OCI-LY3 (cell line): ENCODE data around the gene AP1M2.

ENCODE experiments used
- H2AFZ ChIP-seq: fragments of 200-600, 300-600 bp; shearing (Covaris generic); 2 replicates; pipeline ENCODE4 v1.6.0; 2014; ENCODE audit warnings: antibody characterized with exemption, low read depth, low read length
- H3K27ac ChIP-seq: fragments of 200-600, 300-600 bp; sonication (generic); 2 replicates; pipeline ENCODE4 v1.5.1; 2014; ENCODE audit warnings: mild to moderate bottlenecking, low read length, moderate library complexity, mixed read lengths
- H3K27me3 ChIP-seq: fragments of 200-600, 300-600 bp; sonication (generic); 2 replicates; pipeline ENCODE4 v1.6.1; 2014; ENCODE audit warnings: low read depth, low read length, mixed read lengths
- H3K36me3 ChIP-seq: fragments of 200-600, 300-600 bp; sonication (generic); replicated peaks from 2 replicates; pipeline ENCODE3; 2014; ENCODE audit warnings: low read depth, low read length, mixed read lengths
- H3K4me1 ChIP-seq: fragments of 300-600, 200-600 bp; sonication (generic); 2 replicates; pipeline ENCODE4 v1.6.1; 2014; ENCODE audit warnings: low read length, mixed read lengths
- H3K4me2 ChIP-seq: fragments of 200-600, 300-600 bp; sonication (generic); 2 replicates; pipeline ENCODE4 v1.6.1; 2014; ENCODE audit warnings: low read length, mixed read lengths
- H3K4me3 ChIP-seq: fragments of 300-600, 200-600 bp; sonication (generic); 2 replicates; pipeline ENCODE4 v1.5.1; 2014; ENCODE audit warnings: antibody characterized with exemption, mild to moderate bottlenecking, low read length, moderate library complexity
- H3K79me2 ChIP-seq: fragments of 300-600, 200-600 bp; shearing (Covaris generic); 2 replicates; pipeline ENCODE4 v1.6.1; 2014; ENCODE audit warnings: mild to moderate bottlenecking, low read length, mixed read lengths
- H3K9ac ChIP-seq: fragments of 300-600, 200-600 bp; shearing (Covaris generic); 2 replicates; pipeline ENCODE4 v1.6.0; 2014; ENCODE audit warnings: mild to moderate bottlenecking, low read length, moderate library complexity
- H3K9me3 ChIP-seq: fragments of 200-600, 300-600 bp; shearing (Covaris generic); 2 replicates; pipeline ENCODE4 v1.6.1; 2014; ENCODE audit warnings: low read length, mixed read lengths; ENCODE audit not compliant: insufficient read depth
- H4K20me1 ChIP-seq: fragments of 200-600, 300-600 bp; sonication (generic); 2 replicates; pipeline ENCODE4 v1.6.1; 2016; ENCODE audit warnings: low read length, mixed read lengths; ENCODE audit not compliant: insufficient read depth
- EZH2phosphoT487 ChIP-seq: fragments of 200-600 bp; shearing (Covaris generic); IDR thresholded peaks from 2 replicates; pipeline ENCODE4 v1.6.1; 2018; ENCODE audit warnings: antibody characterized with exemption, mixed run types, low read depth
- TF ChIP-seq, protein P1 (sequence below): fragments of 200-600, 300-600 bp; sonication (generic); IDR thresholded peaks from 2 replicates; pipeline ENCODE4 v1.5.1; 2014; ENCODE audit warnings: antibody characterized with exemption, low read length, low read depth

The AP1M2 gene

DNA sequence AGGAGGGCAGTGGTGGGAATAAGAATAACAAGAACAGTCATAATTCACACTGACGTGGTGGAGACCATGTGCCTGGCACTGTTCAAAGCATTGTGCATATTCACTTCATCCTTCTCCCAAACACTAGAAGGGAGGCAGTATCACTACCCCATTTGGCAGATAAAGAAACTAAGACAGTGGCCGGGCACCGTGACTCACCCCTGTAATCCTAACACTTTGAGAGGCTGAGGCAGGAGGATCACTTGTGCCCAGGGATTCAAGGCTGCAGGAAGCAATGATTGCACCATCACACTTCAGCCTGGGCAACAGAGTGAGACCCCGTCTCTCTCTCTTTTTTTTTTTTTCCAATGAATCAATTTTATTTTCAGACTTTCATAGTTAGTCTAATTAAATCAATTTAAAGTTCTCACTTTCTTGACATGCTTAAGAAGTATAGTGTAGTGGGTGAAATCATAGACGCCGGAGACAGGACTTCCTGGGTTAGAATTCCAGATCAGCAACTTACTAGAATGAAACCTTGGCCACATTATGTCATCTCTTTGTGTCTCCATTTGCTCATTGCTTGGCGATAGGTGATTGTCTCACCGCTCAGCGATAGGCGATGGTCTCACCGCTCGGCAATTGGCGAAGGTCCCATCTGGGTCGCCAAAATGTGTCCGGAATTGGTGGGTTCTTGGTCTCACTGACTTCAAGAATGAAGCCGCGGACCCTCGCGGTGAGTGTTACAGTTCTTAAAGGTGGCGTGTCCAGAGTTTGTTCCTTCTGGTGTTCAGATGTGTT, 48.7 kb downstream of the AP1M2 start:
- no peaks in the 10 kb centered on the region for H4K20me1 ChIP-seq
- H3K4me3 ChIP-seq: no peak overlapping the region
- no peak overlapping the region for H2AFZ ChIP-seq
- TF ChIP-seq, protein P1, sequence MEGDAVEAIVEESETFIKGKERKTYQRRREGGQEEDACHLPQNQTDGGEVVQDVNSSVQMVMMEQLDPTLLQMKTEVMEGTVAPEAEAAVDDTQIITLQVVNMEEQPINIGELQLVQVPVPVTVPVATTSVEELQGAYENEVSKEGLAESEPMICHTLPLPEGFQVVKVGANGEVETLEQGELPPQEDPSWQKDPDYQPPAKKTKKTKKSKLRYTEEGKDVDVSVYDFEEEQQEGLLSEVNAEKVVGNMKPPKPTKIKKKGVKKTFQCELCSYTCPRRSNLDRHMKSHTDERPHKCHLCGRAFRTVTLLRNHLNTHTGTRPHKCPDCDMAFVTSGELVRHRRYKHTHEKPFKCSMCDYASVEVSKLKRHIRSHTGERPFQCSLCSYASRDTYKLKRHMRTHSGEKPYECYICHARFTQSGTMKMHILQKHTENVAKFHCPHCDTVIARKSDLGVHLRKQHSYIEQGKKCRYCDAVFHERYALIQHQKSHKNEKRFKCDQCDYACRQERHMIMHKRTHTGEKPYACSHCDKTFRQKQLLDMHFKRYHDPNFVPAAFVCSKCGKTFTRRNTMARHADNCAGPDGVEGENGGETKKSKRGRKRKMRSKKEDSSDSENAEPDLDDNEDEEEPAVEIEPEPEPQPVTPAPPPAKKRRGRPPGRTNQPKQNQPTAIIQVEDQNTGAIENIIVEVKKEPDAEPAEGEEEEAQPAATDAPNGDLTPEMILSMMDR: no peak
- TF ChIP-seq EZH2phosphoT487: no peak
- no peaks in the 10 kb centered on the region for H3K79me2 ChIP-seq
- H3K36me3 ChIP-seq: no peaks in the 10 kb centered on the region
- no peak overlapping the region for H3K9ac ChIP-seq
- H3K4me1 ChIP-seq: peaks cover 4% of the 10 kb centered on the region; the same call in 1 of the 2 replicates
- H3K9me3 ChIP-seq: no peaks in the 10 kb centered on the region
- H3K27me3 ChIP-seq: peaks cover 23% of the 10 kb centered on the region
- H3K4me2 ChIP-seq: no peak overlapping the region
- H3K27ac ChIP-seq: no peak overlapping the region

- no peak overlapping the region for H3K4me2 ChIP-seq
- H4K20me1 ChIP-seq: no peaks in the 10 kb centered on the region
- H3K9me3 ChIP-seq: no peaks in the 10 kb centered on the region
- no peak overlapping the region for H2AFZ ChIP-seq
- H3K9ac ChIP-seq: no peak overlapping the region
- TF ChIP-seq, protein P1: no peak
- TF ChIP-seq EZH2phosphoT487: no peak
- no peak overlapping the region for H3K27ac ChIP-seq
- H3K79me2 ChIP-seq: no peaks in the 10 kb centered on the region
- H3K36me3 ChIP-seq: no peaks in the 10 kb centered on the region
- no peak overlapping the region for H3K4me3 ChIP-seq
- H3K4me1 ChIP-seq: peaks cover 4% of the 10 kb centered on the region; the same call in 1 of the 2 replicates
- peaks cover 23% of the 10 kb centered on the region for H3K27me3 ChIP-seq
These were observed 49.4 kb downstream of the AP1M2 start for GRCh38 chr19:10537668-10538067.

DNA sequence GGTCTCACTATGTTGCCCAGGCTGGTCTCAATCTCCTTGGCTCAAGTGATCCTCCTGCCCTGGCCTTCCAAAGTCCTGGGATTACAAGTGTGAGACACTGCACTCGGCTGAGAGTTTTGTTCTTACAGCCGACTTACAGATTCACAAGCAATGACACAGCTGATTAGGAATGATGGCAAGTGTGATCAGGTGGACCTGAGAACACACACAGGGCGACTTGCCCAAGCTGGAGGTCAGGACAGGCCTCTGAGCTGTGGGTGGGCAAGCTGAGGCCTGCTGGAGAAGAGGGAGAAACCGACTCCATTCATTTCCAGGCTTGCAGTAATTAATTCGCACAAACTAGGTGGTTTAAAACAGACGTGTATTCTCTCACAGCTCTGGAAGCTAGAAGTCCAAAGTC, 51.5 kb downstream of the AP1M2 start:
- H3K36me3 ChIP-seq: no peaks in the 10 kb centered on the region
- no peaks in the 10 kb centered on the region for H3K79me2 ChIP-seq
- no peak overlapping the region for H3K9ac ChIP-seq
- no peak overlapping the region for H2AFZ ChIP-seq
- H3K27me3 ChIP-seq: peaks cover 20% of the 10 kb centered on the region
- H3K4me3 ChIP-seq: no peak overlapping the region
- TF ChIP-seq, protein P1: no peak
- TF ChIP-seq EZH2phosphoT487: no peak
- no peak overlapping the region for H3K4me2 ChIP-seq
- peaks cover 4% of the 10 kb centered on the region; the same call in 1 of the 2 replicates for H3K4me1 ChIP-seq
- H3K27ac ChIP-seq: no peak overlapping the region
- no peaks in the 10 kb centered on the region for H4K20me1 ChIP-seq
- H3K9me3 ChIP-seq: no peaks in the 10 kb centered on the region

DNA sequence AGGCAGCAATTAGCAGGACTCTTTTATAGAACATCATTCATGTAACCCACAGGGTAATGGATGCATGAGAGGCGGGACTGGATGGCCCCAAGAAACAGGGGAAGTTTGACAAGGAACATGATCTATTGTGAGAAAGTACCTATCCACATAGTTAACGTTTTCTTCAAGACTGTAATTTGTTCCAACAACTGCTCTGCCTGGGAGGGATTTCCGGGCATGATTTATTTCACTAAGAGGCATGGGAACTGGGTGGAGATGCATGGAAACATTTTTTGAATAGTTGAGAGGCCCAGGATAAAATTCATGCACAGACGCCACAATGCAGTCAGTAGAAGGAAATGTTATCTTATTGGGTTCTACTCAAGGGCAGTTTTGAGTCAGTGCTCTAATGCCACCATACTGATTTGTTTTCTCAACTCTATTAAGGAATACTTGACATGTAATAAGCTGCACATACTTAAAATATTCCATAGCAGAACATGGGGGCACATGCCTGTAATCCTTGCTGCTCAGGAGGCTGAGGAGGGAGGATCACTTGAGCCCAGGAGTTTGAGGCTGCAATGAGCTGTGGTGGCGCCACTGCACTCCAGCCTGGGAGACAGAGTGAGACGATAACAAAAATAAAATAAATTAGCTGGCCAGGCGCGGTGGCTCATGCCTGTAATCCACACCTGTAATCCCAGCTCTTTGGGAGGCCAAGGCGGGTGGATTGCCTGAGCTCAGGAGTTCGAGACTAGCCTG, 53.3 kb downstream of the AP1M2 start:
- Histone ChIP-seq H3K9ac (no peak overlapping the region), H3K9me3 (no peaks in the 10 kb centered on the region), H3K4me1 (peaks cover 4% of the 10 kb centered on the region; the same call in 1 of the 2 replicates), H3K4me3 (no peak overlapping the region), H2AFZ (no peak overlapping the region), H3K27me3 (peaks cover 17% of the 10 kb centered on the region), H3K79me2 (no peaks in the 10 kb centered on the region), H3K36me3 (no peaks in the 10 kb centered on the region), H3K4me2 (no peak overlapping the region), H4K20me1 (no peaks in the 10 kb centered on the region), H3K27ac (no peak overlapping the region)
- TF ChIP-seq EZH2phosphoT487: no peak
- TF ChIP-seq, protein P1: no peak
